KMS-11 (cell line): Measurements from ENCODE around the gene MRTFA.

Source experiments
- H2AFZ ChIP-seq: fragments of 200-600 bp; sonication (generic); 2 replicates; pipeline ENCODE4 v1.6.1; 2016; ENCODE audit warnings: antibody characterized with exemption, mixed run types, low read depth
- H3K27ac ChIP-seq: fragments of 200-600 bp; sonication (generic); 2 replicates; pipeline ENCODE4 v1.6.1; 2016; ENCODE audit warnings: mild to moderate bottlenecking, mixed run types
- H3K27me3 ChIP-seq: fragments of 200-600 bp; sonication (generic); 2 replicates; pipeline ENCODE4 v1.6.1; 2017; ENCODE audit warnings: mild to moderate bottlenecking, low read depth, mixed run types, moderate library complexity; ENCODE audit not compliant: insufficient read depth
- H3K36me3 ChIP-seq: fragments of 200-600 bp; sonication (generic); 2 replicates; pipeline ENCODE4 v1.6.1; 2017; ENCODE audit warnings: mild to moderate bottlenecking, mixed run types; ENCODE audit not compliant: insufficient read depth
- H3K4me1 ChIP-seq: fragments of 200-600 bp; sonication (generic); 2 replicates; pipeline ENCODE4 v1.6.1; 2016; ENCODE audit warnings: mild to moderate bottlenecking, low read depth, mixed run types; ENCODE audit not compliant: poor library complexity, severe bottlenecking
- H3K4me2 ChIP-seq: fragments of 200-600 bp; sonication (generic); 2 replicates; pipeline ENCODE4 v1.7.0; 2016; ENCODE audit warnings: mild to moderate bottlenecking, mixed run types
- H3K4me3 ChIP-seq: fragments of 200-600 bp; sonication (generic); IDR thresholded peaks from 2 replicates; pipeline ENCODE4 v1.6.1; 2017; ENCODE audit warnings: low read depth, low read length, mixed read lengths; ENCODE audit not compliant: insufficient read depth
- H3K79me2 ChIP-seq: fragments of 200-600 bp; sonication (generic); 2 replicates; pipeline ENCODE4 v1.6.1; 2016; ENCODE audit warnings: low read depth, mixed run types; ENCODE audit not compliant: insufficient read depth
- H3K9ac ChIP-seq: fragments of 200-600 bp; sonication (generic); 2 replicates; pipeline ENCODE4 v1.6.1; 2016; ENCODE audit warnings: mild to moderate bottlenecking, mixed run types
- H4K20me1 ChIP-seq: fragments of 200-600 bp; sonication (generic); 2 replicates; pipeline ENCODE4 v1.6.1; 2016; ENCODE audit warnings: mild to moderate bottlenecking, mixed run types; ENCODE audit not compliant: insufficient read depth
- CTCF ChIP-seq: fragments of 200-600 bp; sonication (generic); conservative IDR thresholded peaks from 2 replicates; pipeline ENCODE4 v1.6.1; 2017; ENCODE audit warnings: low read depth, mild to moderate bottlenecking, antibody characterized with exemption, low read length, moderate library complexity, mixed read lengths

MRTFA gene

DNA sequence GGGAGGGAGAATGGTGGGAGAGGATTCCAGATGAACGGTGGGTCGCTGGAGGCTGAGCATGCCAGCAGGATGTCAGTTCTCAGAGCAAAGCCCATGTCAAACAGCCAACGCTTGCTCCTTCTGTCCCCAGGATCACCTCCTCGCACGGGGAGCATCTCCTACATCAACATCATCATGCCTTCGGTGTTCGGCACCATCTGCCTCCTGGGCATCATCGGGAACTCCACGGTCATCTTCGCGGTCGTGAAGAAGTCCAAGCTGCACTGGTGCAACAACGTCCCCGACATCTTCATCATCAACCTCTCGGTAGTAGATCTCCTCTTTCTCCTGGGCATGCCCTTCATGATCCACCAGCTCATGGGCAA, 44.3 kb upstream of the MRTFA start:
- no peak overlapping the region for H3K9ac ChIP-seq
- no peak overlapping the region for H3K4me3 ChIP-seq
- TF ChIP-seq CTCF: no peak
- H3K27me3 ChIP-seq: no peaks in the 10 kb centered on the region; the same call in 1 of the 2 replicates
- H3K4me2 ChIP-seq: no peak overlapping the region
- H2AFZ ChIP-seq: no peak overlapping the region
- H3K79me2 ChIP-seq: no peaks in the 10 kb centered on the region
- H3K27ac ChIP-seq: no peak overlapping the region
- peaks cover 16% of the 10 kb centered on the region for H3K4me1 ChIP-seq
- no peaks in the 10 kb centered on the region for H3K36me3 ChIP-seq
- no peaks in the 10 kb centered on the region for H4K20me1 ChIP-seq

GRCh38 chr22:40679964-40680818, 43.7 kb upstream of the MRTFA start:
- H3K4me3 ChIP-seq: no peak overlapping the region
- no peaks in the 10 kb centered on the region for H4K20me1 ChIP-seq
- H3K79me2 ChIP-seq: no peaks in the 10 kb centered on the region
- H3K4me1 ChIP-seq: peaks cover 16% of the 10 kb centered on the region
- no peaks in the 10 kb centered on the region for H3K36me3 ChIP-seq
- H3K27ac ChIP-seq: no peak overlapping the region
- TF ChIP-seq CTCF: no peak
- no peak overlapping the region for H2AFZ ChIP-seq
- H3K27me3 ChIP-seq: no peaks in the 10 kb centered on the region; the same call in 1 of the 2 replicates
- no peak overlapping the region for H3K9ac ChIP-seq
- H3K4me2 ChIP-seq: no peak overlapping the region

DNA sequence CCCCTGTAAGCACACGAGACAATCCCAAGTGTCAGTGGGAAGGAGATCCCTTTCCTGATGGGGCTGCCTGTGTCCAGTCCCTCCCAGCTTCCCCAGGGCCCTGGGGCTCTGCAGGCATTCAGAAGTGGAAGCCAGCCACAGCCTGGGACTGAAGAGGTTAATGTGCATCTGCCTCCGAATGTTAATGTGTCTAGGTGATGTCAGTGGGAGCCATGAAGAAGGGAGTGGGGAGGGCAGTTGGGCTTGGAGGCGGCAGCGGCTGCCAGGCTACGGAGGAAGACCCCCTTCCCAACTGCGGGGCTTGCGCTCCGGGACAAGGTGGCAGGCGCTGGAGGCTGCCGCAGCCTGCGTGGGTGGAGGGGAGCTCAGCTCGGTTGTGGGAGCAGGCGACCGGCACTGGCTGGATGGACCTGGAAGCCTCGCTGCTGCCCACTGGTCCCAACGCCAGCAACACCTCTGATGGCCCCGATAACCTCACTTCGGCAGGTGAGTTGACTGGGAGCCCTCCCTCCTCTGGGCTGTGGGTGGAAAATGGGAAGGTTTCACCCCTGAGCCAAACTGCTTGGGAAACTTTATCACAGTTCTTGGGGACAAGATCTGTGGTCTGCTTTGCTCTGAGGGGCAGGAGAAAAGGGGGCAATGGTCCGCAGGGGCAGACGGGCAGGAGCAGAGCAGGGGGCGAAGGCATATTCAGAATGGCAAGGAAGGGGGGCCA, 42.9 kb upstream of the MRTFA start, which contains the start of gene MCHR1:
MCHR1 (plus strand) TSS at position 236 of the 715 bp plus-strand sequence; CDS start at position 405, 169 bp downstream.
- Histone ChIP-seq H3K36me3 (no peaks in the 10 kb centered on the region), H3K79me2 (no peaks in the 10 kb centered on the region), H3K9ac (no peak within 1 kb of the TSS), H3K4me3 (no peak within 1 kb of the TSS), H3K27me3 (no peaks in the 10 kb centered on the region; the same call in 1 of the 2 replicates), H4K20me1 (no peaks in the 10 kb centered on the region), H3K4me1 (peaks cover 16% of the 10 kb centered on the region), H3K4me2 (no peak within 1 kb of the TSS), H2AFZ (no peak within 1 kb of the TSS), H3K27ac (no peak within 1 kb of the TSS)
- TF ChIP-seq CTCF: no peak

GRCh38 chr22:40678493-40679248, 42.2 kb upstream of the MRTFA start:
- Histone ChIP-seq H3K4me1 (peaks cover 16% of the 10 kb centered on the region), H3K4me3 (no peak overlapping the region), H3K36me3 (no peaks in the 10 kb centered on the region), H3K9ac (no peak overlapping the region), H3K79me2 (no peaks in the 10 kb centered on the region), H3K27ac (no peak overlapping the region), H3K27me3 (no peaks in the 10 kb centered on the region; the same call in 1 of the 2 replicates), H4K20me1 (no peaks in the 10 kb centered on the region), H3K4me2 (no peak overlapping the region), H2AFZ (no peak overlapping the region)
- no peak for TF ChIP-seq CTCF
